Gastrocnemius medialis (tissue), 4 donors: ENCODE results near the gene IL1RL1.

Experiments used
- POLR2A ChIP-seq, 2 donors: fragments of 450-650 bp; IDR thresholded peaks; one replicate each; pipeline ENCODE4 v1.6.1; 2017; ENCODE audit warnings: antibody characterized with exemption in 2 of 2, mild to moderate bottlenecking in 2 of 2, moderate library complexity in 2 of 2
- TF ChIP-seq, protein P1 (sequence below), 5 experiments: fragments of 450-650 bp in 3 of 5; fragments of 200-600 bp in 2 of 5; sonication (generic) in 2 of 5; IDR thresholded peaks in 4 of 5; conservative IDR thresholded peaks in 1 of 5; 1 replicate in 4 of 5; 2 replicates in 1 of 5; pipeline ENCODE4 v1.5.1; 2016 to 2019; ENCODE audit warnings: antibody characterized with exemption in 5 of 5, mild to moderate bottlenecking in 3 of 5, moderate library complexity in 3 of 5

DNA sequence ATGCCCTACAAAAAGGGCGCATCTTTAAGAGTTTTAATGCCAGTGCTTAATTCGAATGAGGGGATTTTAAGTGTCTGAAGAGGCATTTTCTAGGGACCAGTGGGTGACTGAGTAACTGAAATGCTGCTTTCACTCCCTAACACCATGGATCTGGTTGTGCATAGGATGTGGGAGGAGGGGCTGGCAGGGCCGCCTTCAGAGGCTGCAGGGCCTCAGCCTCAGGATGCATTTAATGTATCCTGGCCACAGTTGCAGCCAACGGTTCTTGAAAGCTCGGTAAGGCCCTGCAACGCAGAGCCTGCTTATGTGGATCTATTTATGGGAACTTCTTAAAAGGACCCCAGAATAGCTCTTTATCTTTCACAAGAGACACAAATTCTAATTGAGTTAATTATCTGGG is 85.8 kb downstream of the IL1RL1 start:
- TF ChIP-seq POLR2A (IDR thresholded peaks at IDR 0.05), result no peak
- TF ChIP-seq, protein P1, sequence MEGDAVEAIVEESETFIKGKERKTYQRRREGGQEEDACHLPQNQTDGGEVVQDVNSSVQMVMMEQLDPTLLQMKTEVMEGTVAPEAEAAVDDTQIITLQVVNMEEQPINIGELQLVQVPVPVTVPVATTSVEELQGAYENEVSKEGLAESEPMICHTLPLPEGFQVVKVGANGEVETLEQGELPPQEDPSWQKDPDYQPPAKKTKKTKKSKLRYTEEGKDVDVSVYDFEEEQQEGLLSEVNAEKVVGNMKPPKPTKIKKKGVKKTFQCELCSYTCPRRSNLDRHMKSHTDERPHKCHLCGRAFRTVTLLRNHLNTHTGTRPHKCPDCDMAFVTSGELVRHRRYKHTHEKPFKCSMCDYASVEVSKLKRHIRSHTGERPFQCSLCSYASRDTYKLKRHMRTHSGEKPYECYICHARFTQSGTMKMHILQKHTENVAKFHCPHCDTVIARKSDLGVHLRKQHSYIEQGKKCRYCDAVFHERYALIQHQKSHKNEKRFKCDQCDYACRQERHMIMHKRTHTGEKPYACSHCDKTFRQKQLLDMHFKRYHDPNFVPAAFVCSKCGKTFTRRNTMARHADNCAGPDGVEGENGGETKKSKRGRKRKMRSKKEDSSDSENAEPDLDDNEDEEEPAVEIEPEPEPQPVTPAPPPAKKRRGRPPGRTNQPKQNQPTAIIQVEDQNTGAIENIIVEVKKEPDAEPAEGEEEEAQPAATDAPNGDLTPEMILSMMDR (IDR thresholded peaks at IDR 0.05 in 4 of 5, conservative IDR thresholded peaks at IDR 0.05 in 1 of 5), result no peak
